ENCODE data around the gene MCEMP1. TPM values are rescaled to one million over a fixed set of nuclear protein-coding genes. Genes with fewer than 3 reads are reported as not detected.

Gene MCEMP1
- total RNA-seq, 1 donor from 2014 or later = not detected

DNA sequence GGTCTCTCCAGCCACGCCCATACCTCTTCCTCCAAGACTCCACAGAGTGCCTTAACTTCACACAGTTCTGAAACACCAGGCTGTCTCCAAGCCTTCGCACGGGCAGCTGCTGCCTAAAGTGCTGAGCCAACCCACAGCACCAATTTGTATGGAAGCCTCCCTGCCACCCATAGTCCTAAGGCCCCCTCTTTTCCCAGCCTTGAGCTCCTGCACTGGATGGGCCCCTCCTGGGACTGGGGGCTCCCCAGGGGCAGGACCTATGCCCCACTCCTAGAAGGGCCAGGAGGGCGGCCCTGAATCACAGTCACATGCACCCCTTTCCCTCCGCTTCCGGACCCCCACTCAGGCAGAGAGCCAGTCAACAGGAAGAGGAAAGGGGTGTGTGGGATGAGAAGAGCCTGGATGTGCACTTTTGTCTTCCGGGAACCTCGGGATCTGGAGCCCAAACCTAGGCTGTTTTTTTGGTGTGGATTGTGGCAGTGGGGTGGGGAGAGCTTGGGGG, 30.1 kb downstream of the MCEMP1 start:
- Mint-ChIP-seq H3K27ac (ENCODE audit: unreplicated experiment) (no peak overlapping the region), H3K27me3 (ENCODE audit: unreplicated experiment) (peaks cover 10% of the 10 kb centered on the region)

DNA sequence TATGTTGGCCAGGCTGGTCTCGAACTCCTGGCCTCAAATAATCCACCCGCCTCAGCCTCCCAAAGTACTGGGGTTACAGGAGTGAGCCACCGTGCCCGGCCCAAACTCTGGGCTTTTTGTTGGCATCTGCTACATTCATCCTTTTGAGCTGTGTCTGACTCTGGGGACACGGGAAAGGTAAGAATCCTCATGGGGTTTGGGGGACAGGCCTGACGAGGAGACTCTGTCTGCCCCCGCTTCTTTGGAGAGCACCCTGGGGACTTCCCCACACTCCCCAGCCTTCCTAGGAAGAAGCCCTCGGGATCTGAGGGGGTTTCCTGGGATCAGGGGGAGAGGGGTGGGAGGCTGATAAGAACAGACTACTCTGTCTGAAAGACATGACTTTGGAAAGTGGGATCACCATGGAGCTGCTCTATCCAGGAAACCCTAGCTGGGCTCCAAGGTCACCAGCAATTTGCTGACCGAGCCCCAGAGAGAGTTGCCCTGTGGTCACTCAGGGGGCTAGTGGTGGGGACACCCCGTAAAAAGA, 33.1 kb downstream of the MCEMP1 start:
- no peak for DNase-seq (ENCODE audit: extremely low spot score, unreplicated experiment)
- no peak overlapping the region for H3K27ac Mint-ChIP-seq (ENCODE audit: unreplicated experiment)
- H3K4me1 Mint-ChIP-seq (ENCODE audit: unreplicated experiment) = no peaks in the 10 kb centered on the region
- no peak for TF ChIP-seq CTCF (IDR thresholded peaks at IDR 0.05)
- no peak overlapping the region for H3K4me3 Mint-ChIP-seq (ENCODE audit: unreplicated experiment)
- no peaks in the 10 kb centered on the region for H3K9me3 Mint-ChIP-seq (ENCODE audit: unreplicated experiment)
- no peaks in the 10 kb centered on the region for H3K36me3 Mint-ChIP-seq (ENCODE audit: unreplicated experiment)
- peaks cover 7% of the 10 kb centered on the region for H3K27me3 Mint-ChIP-seq (ENCODE audit: unreplicated experiment)

More for the DNA sequence above, 30.1 kb downstream of the MCEMP1 start:
- DNase-seq (ENCODE audit: extremely low spot score, unreplicated experiment) = no peak
- H3K9me3 Mint-ChIP-seq (ENCODE audit: unreplicated experiment) = no peaks in the 10 kb centered on the region
- no peaks in the 10 kb centered on the region for H3K4me1 Mint-ChIP-seq (ENCODE audit: unreplicated experiment)
- no peak for TF ChIP-seq CTCF (IDR thresholded peaks at IDR 0.05)
- no peak overlapping the region for H3K4me3 Mint-ChIP-seq (ENCODE audit: unreplicated experiment)
- H3K36me3 Mint-ChIP-seq (ENCODE audit: unreplicated experiment) = no peaks in the 10 kb centered on the region

- Mint-ChIP-seq H3K27ac (ENCODE audit: unreplicated experiment) (no peak overlapping the region), H3K4me3 (ENCODE audit: unreplicated experiment) (no peak overlapping the region), H3K4me1 (ENCODE audit: unreplicated experiment) (no peaks in the 10 kb centered on the region), H3K9me3 (ENCODE audit: unreplicated experiment) (no peaks in the 10 kb centered on the region), H3K27me3 (ENCODE audit: unreplicated experiment) (peaks cover 7% of the 10 kb centered on the region), H3K36me3 (ENCODE audit: unreplicated experiment) (no peaks in the 10 kb centered on the region)
- no peak for DNase-seq (ENCODE audit: extremely low spot score, unreplicated experiment)
- no peak for TF ChIP-seq CTCF (IDR thresholded peaks at IDR 0.05)
Observed at GRCh38 chr19:7710616-7711015, 33.7 kb downstream of the MCEMP1 start.

DNA sequence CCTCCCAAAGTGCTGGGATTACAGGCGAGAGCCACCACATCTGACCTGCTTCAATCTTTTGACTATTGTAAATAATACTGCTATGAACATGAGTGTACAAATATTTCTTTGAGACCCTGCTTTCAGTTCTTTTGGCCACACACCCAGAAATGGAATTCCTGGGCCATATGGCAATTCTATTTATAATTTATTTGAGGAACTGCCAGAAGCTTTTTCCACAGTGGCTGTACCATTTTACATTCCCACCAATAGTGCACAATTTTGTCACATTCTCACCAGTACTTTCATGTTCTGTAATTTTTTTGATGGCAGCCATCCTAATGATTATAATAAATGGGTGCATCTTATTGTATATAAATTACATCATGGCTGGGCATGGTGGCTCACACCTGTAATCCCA, 38.8 kb downstream of the MCEMP1 start:
- H3K36me3 Mint-ChIP-seq (ENCODE audit: unreplicated experiment) = no peaks in the 10 kb centered on the region
- TF ChIP-seq CTCF (IDR thresholded peaks at IDR 0.05) = no peak

GRCh38 chr19:7716762-7717161, 39.9 kb downstream of the MCEMP1 start:
- Mint-ChIP-seq H3K27me3 (ENCODE audit: unreplicated experiment) (no peaks in the 10 kb centered on the region), H3K4me3 (ENCODE audit: unreplicated experiment) (no peak overlapping the region), H3K9me3 (ENCODE audit: unreplicated experiment) (peaks cover 5% of the 10 kb centered on the region), H3K36me3 (ENCODE audit: unreplicated experiment) (no peaks in the 10 kb centered on the region), H3K27ac (ENCODE audit: unreplicated experiment) (no peak overlapping the region), H3K4me1 (ENCODE audit: unreplicated experiment) (no peaks in the 10 kb centered on the region)
- TF ChIP-seq CTCF (IDR thresholded peaks at IDR 0.05) = no peak
- DNase-seq (ENCODE audit: extremely low spot score, unreplicated experiment) = no peak

More for the DNA sequence above, 38.8 kb downstream of the MCEMP1 start:
- H3K4me1 Mint-ChIP-seq (ENCODE audit: unreplicated experiment) = no peaks in the 10 kb centered on the region
- no peaks in the 10 kb centered on the region for H3K27me3 Mint-ChIP-seq (ENCODE audit: unreplicated experiment)
- peaks cover 5% of the 10 kb centered on the region for H3K9me3 Mint-ChIP-seq (ENCODE audit: unreplicated experiment)
- no peak overlapping the region for H3K27ac Mint-ChIP-seq (ENCODE audit: unreplicated experiment)
- H3K4me3 Mint-ChIP-seq (ENCODE audit: unreplicated experiment) = no peak overlapping the region
- no peak for DNase-seq (ENCODE audit: extremely low spot score, unreplicated experiment)
